H54 (cell line): Measurements from ENCODE around the gene TMEM240.

Experiments used
- DNase-seq: peaks from one replicate; pipeline ENCODE4 v3.0.0; 2011; ENCODE audit warnings: low spot score, mixed read lengths; ENCODE audit not compliant: insufficient read length
- FAIRE-seq: peaks from 3 replicates; lab custom pipeline; 2011; peaks lifted over from hg19 to GRCh38; lab: Jason Lieb, UNC
- POLR2A ChIP-seq: IDR thresholded peaks from 2 replicates; pipeline ENCODE4 v1.6.1; 2011; ENCODE audit warnings: low read depth, mild to moderate bottlenecking, low read length

TMEM240 gene

DNA sequence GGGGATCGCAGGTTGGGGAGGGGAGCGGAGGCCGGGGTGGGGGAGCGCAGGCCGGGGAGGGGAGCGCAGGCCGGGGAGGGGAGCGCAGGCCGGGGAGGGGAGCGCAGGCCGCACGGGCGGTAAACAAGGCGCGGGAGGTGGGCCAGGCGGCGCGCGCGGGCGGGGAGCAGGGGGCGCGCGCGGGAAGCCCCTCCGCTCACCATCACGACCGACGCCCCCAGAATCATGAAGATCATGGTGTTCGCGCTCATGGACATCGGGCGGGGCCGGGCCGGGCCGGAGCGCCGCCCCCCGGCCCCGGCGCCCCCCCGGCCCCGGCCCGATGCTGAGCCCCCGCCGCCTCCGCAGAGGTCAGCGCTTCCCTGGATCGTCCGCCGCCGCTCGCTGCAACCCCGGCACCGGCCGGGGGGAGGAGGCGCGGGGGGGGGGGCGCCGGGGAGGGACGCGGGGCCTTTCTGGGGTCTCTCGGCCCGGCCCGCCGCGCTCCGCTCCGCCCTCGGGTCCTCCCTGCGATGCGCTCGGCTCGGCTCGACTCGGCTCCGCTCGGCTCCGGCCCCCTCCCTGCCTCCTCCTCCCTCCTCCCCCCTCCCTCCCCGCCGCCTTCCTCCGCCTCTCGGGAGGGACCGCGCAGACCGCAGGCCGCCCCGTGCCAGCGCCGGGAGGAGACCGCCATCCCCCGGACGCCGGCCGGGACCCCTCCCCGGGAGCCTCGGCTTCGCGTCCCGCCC, at the start of gene TMEM240:
TSS of gene TMEM240 (minus strand) at position 535 of the 728 bp plus-strand sequence. CDS start at position 257, 278 bp downstream.
- TF ChIP-seq POLR2A, result no peak
- DNase-seq, result no peak
- no peak for FAIRE-seq

GRCh38 chr1:1583347-1584010, 43.1 kb upstream of the TMEM240 start:
- DNase-seq (no peak), FAIRE-seq (no peak)
- TF ChIP-seq POLR2A, result no peak

DNA sequence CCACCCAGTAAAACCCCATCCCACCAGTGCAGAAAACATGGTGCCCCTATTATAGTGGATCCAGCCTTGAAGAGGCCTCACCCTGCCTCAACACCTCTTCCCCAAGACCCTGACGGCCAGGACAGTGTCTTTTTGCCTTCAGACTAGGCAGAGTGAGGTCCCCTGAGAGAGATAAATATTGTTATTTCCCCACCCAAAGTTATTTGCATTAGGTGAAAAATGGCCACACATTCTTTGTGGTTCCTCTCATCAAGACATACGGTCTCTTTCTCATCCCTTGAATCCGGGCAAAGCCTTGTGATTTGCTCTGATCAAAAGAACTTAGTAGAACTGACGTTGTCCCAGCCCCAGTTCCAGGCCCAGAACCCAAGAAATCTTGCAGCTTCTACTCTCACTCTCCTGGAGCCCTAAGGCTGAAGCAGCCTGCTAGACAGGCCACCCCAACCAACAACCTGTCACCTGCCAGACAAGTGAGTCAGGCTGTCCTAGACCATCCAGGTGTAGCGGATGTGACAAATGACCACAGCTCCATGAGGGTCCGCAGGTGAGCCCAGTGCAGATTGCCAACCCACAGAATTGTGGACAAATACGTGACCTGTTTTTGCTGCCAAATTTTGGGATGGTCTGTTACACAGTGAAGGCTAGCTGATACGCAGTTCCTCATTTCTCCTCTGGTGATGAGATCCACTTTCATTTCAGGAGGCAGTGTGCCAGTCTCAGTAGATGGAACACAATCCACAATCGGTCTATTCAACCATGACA, 42.3 kb upstream of the TMEM240 start:
- FAIRE-seq (no peak), DNase-seq (no peak)
- TF ChIP-seq POLR2A, result no peak

- no peak for FAIRE-seq
- no peak for DNase-seq
- TF ChIP-seq POLR2A, result no peak
Observed at GRCh38 chr1:1578371-1578940, 38.0 kb upstream of the TMEM240 start.

GRCh38 chr1:1577367-1578011, 37.1 kb upstream of the TMEM240 start:
- no peak for TF ChIP-seq POLR2A
- FAIRE-seq (no peak), DNase-seq (no peak)

- TF ChIP-seq POLR2A, result peak; percentile 70
- no peak for FAIRE-seq
- peak; percentile 67 for DNase-seq
Observed at GRCh38 chr1:1574721-1575537, 34.5 kb upstream of the TMEM240 start, which contains the start of gene SSU72. Gene SSU72 (minus strand): TSS chr1:1574863. CDS start chr1:1574557, 306 bp downstream.

GRCh38 chr1:1573843-1574720, 33.7 kb upstream of the TMEM240 start:
- peak; percentile 58 for DNase-seq
- no peak for FAIRE-seq
- 0 out of 2 replicates have a peak, but pooled peaks have one; percentile 39 for TF ChIP-seq POLR2A

GRCh38 chr1:1569341-1569740, 28.9 kb upstream of the TMEM240 start:
- TF ChIP-seq POLR2A, result no peak
- no peak for DNase-seq
- FAIRE-seq, result no peak

DNA sequence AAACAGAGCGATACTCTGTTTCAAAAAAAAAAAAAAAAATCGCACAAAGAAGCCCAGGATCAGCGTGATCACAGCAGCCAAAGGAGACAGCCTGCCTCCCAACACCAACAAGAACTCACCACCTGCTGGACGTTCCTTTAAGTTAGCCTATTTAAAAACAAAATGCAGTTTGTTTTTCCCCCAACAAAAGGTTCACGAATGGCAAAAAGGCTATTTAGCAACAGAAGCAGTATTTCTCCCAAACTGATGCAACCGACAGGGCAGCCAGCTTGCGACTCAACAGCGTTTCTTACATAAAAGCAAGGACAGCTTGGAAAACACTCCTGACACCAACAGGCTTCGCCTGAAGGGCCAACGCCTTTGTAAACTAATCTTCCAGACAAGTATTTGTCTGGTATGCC, 27.5 kb upstream of the TMEM240 start:
- FAIRE-seq, result no peak
- TF ChIP-seq POLR2A, result no peak
- no peak for DNase-seq

GRCh38 chr1:1567152-1567875, 26.9 kb upstream of the TMEM240 start:
- DNase-seq, result no peak
- no peak for FAIRE-seq
- TF ChIP-seq POLR2A, result no peak

GRCh38 chr1:1565340-1565739, 24.9 kb upstream of the TMEM240 start:
- DNase-seq, result no peak
- FAIRE-seq, result no peak

More at GRCh38 chr1:1565340-1565739, 24.9 kb upstream of the TMEM240 start:
- TF ChIP-seq POLR2A, result no peak
